ENCODE data around the gene KCTD7.
A peak's percentile ranks its signal among the peaks of the same experiment; 100 is the strongest.
"Not testable (repeated sequence)": the region's sequence is repeated elsewhere in the genome, so short reads cannot be mapped to it uniquely, and the experiment has no call there.

KCTD7 gene

DNA sequence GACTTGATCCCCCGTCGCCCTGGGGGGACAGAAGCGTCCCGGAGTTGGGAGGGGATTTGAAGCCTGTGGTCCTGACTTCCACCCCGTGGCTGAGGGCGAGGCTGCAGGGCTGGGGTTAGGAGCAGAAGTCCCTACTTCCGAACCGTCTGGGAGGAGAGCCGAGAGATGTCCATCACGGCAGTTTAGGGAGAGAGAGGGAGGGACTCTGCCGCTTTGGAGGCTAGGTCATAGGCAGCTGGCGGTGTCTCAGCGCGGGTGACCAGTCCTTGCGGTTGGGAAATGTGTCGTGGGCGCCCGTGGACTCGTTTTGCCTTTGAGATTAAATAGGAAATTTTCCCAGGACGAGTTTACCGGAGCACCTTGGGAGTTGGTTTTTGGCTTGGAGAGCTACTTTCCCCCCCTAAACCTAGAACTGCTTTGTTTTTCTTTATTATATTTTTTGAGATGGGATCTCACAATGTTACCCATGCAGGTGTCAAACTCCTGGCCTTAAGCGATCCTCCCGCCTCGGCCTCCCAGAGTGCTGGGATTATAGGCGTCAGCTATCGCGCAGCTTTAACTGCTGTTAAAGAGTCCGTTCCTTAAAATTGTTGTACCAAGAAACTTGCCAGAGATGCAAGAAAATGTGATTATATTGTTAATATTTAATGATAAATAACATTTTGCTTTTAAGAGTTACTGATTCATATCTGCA lies 26.6 kb downstream of the KCTD7 start:
- DNase-seq: not testable (repeated sequence)

DNA sequence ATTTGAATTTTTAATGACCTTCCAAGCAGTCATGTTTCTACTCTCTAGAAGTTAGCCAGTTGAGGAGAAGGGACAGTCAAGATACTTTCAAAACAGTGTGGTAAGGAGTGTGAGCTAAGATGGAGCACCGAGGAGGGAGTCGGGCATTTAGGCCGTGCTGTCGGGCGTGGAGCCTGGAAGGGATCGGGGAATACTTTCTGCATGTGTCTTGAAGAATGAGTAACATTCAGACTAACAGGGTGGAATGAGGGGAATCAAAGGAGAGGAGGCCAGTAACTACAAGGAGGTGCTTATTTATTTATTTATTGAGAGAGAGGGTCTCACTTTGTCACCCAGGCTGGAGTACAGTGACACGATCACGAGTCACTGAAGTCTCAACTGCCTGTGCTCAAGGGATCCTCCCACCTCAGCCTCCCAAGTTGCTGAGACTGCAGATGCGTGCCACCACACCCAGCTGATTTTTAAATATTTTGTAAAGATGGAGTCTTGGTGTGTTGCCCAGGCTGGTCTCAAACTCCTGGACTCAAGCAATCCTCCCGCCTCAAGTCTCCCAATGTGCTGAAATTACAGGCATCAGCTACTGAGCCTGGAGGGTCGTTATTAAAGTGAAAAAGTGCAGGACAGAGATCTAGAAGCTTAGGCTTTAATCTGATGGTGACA lies 27.3 kb downstream of the KCTD7 start:
- not testable (repeated sequence) for DNase-seq

DNA sequence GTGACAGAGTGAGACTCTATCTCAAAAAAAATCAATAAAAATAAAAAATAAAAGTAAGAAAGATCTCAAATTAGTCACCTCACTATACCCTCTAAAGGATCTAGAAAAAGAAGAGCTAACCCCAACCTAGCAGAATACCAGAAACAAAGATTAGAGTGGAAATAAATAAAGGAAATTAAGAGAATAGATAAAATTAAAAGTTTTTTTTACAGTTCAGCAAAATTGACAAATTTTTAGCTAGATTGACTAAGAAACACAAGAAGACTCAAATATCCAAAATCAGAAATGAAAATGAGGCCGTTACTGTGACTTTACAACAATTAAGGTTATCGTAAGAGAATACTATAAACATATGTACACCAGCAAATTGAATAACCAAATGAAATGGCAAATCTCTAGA lies 29.1 kb downstream of the KCTD7 start:
- no peak for DNase-seq

DNA sequence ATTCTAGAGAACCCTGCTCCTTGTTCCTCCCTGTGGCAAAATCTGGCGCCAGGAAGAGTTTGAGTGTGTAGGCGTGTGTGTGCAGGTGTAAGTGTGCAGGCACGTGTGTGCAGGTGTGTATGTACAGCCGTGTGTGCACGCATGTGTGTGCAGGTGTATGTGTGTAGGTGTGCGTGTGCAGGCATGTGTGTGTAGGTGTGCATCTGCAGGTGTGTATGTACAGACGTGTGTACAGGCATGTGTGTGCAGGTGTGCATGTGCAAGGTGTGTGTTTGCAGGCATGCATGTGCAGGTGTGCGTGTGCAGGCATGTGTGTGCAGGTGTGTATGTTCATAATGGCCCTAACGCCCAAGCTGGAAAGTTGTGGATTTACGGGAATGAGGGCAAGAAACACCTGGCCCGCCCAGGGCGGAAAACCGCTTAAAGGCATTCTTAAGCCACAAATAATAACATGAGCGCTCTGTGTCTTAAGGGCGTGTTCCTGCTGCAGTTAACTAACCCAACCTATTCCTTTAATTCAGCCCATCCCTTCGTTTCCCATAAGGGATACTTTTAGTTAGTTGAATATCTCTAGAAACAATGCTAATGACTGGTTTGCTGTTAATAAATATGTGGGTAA lies 34.1 kb downstream of the KCTD7 start:
- DNase-seq: no peak

DNA sequence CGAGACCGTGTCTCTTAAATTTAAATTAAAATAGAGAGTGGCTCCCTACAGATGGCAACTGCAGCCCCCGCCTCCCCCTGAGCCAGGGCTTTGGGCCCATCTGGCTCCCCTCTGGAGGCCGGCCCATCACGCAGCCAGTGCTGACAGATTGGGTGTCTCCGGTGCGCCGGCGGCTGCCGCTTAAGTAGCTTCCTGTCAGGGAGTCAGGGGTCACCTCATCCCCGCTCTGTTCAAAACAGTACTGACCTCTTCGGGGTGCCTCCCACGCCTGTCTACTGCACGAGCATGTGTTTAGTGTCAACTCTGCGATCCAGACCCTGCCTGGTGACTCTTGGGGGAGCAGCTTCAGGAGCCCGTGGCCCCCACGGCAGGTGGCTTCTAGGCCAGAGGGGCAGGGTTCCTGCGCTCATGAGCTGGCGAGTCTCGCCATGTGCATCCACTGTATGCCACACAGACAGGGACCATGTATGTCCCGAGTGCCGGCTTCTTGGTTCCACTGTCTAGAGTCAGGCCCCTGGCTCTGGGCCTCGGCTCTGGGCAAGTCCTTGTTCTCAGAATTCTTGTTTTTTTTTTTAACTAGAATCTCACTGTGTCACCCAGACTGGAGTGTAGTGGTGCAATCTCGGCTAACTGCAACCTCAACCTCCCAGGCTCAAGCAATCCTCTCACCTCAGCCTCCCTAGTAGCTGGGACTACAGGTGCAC lies 36.1 kb downstream of the KCTD7 start:
- no peak for DNase-seq

DNA sequence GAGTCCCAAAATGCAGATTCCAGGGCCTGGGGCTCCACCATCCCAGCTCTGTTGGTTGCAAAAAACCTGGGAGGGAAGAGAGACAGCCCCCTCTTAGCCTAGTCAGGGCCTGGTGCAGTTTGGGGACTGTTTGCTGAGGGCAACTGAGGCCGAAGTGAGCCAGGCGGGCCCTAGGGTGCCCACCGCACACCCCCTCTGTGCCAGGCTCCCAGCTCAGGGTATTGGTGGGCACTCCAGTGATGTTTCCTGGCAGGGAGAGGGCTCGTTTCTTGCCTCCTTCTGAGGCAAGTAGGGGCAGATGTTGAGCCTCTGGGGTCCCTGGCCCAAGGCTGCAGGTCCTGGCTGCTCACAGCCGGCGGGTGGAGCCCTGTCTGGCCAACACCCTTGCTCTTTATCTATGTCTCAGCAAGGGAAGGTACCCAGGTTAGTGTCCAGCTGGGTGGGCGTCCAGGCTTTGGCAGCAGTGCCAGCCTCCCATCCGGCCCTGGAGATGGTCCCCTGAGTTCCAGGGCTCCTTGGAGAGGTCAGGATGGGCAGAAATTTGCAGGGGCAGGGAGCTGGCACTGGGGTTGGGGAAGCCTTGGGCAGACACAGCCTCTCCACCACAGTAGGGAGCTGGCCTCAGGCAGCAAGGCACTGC lies 37.8 kb downstream of the KCTD7 start:
- no peak for DNase-seq

DNA sequence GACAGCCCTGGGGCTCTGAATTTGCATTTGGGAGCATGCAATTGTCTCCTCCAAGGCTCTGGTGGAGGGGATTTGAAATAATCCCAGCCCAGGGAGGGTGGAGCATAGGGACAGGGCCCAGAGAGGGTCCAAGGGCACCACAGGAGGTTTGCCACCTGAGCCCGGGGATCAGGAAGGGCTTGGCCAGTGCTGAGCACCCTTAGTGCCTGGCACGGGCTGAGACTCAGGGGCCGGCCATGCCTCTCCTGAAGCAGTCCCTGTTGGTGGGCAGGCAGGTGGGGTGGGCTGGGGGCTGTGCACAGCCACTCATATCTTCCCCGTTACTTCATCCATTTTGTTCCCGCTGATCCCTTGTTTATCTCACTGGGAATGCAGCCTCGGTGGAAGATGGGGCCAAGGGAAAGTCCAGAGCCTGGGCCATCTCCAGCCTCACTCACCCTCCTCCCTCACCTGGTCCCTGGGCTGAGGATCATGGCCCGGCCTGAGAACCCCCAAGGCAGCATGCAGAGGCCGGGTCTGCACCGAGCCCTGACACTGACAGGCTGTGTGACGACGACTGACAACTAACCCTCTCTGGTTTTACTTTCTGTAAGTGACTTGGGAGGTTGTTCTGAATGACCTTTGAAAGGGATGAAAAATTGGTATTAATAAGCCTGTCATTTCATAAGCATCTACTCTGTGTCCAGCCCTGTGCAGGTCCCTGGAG lies 38.5 kb downstream of the KCTD7 start:
- DNase-seq: no peak

DNA sequence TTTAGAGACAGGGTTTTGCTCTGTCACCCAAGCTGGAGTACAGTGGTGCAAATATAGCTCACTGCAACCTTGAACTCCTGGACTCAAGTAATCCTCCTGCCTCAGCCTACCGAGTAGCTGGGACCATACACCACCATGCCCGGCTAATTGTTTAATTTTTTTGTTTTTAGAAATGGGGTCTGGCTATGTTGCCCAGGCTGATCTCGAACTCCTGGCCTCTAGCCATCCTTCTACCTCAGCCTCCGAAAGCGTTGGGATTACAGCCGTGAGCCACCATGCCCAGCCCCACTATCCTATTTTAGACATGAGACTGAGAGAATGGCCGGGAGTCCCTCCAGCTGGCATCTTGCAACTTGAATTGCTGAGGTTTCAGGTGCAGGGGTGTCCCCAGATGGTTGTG lies 39.4 kb downstream of the KCTD7 start:
- no peak for DNase-seq

DNA sequence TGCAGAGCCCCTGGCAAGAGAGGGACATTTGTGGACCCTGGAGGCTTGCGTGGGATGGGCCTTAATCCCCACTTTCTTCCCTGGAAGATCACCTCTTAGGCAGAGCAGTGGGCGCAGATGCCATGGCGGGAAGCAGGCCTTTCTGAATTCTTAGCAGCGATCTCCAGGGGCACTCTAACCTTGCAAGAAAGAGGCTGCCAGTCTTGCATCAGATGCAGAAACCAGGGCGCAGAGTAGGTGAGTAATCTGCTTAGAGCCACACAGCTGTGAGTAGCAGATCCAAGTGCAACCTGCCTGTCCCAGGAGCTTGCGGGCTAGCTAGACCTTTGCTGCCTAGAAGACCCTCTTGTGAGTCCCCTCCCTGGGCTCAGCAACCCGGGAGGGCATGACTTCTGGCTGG lies 40.0 kb downstream of the KCTD7 start:
- DNase-seq: no peak

DNA sequence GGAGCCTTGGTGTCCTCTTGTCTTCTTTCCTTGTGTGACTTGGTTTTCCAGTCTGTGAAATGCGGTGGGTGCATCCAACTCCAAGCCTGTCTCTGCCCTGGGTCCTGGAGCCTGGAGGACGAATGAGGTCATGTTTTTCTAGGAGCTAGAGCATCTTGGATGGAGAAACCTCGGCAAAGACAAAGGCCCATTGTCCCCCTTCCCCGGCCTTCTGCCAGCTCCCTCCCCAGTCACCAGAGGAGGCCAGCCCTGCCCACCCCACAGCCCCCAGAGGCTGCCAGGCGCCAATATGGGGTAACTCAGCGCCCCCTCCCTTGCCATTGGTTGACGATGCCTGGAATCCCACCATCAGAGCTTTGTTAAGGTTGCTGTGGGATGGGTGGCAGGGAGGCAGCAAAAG lies 40.4 kb downstream of the KCTD7 start:
- DNase-seq: no peak

DNA sequence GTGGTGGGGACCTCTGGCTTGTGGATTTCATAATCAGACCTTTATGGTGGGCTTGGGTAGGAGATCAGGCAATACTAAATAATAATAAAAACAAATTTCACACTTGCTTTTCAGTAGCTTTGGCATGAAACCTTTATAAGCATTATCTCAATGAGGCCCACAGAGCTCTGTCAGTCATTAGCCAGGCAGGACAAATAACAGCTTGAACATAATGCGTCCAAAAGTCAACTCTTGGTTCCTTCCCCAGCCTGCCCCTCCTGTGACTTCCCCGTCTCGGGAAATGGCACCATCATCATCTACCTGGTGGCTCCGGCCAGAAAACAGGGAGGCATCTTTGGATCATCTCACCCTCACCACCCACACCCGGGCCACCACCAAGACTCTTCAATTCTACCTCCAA lies 40.8 kb downstream of the KCTD7 start:
- DNase-seq: no peak

DNA sequence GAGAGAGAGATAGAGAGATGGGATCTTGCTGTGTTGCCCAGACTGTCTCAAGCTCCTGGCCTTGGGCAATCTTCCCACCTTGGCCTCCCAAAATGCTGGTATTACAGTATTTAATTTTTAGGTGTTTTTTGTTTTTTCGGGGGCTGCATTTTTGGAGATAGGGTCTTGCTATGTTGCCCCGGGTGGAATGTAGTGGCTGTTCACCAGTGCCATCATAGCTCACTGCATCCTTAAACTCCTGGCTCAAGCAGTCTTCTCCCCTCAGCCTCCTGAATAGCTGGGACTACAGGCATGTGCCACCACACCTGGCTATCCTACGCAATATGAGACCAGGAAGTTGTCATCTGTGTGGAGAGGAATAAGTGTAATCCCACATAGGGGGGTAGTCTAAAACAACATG lies 42.4 kb downstream of the KCTD7 start:
- DNase-seq: no peak

DNA sequence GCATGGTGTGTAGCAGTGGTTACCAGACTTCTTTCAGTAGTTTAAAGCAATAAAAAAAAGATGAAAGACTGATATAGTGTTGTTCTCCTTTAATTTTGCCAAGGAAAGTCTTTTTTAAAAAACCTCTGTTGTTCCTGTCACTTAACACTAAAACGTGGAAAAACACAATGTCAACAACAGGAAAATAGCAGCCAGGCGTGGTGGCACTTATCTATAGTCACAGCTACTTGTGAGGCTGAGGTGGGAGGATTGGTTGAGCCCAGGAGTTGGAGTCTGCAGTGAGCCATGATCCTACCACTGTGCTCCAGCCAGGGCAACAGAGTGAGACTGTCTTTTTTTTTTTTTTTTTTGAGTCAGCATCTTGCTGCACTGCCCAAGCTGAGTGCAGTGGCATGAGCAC lies 42.8 kb downstream of the KCTD7 start:
- DNase-seq: not testable (repeated sequence)

DNA sequence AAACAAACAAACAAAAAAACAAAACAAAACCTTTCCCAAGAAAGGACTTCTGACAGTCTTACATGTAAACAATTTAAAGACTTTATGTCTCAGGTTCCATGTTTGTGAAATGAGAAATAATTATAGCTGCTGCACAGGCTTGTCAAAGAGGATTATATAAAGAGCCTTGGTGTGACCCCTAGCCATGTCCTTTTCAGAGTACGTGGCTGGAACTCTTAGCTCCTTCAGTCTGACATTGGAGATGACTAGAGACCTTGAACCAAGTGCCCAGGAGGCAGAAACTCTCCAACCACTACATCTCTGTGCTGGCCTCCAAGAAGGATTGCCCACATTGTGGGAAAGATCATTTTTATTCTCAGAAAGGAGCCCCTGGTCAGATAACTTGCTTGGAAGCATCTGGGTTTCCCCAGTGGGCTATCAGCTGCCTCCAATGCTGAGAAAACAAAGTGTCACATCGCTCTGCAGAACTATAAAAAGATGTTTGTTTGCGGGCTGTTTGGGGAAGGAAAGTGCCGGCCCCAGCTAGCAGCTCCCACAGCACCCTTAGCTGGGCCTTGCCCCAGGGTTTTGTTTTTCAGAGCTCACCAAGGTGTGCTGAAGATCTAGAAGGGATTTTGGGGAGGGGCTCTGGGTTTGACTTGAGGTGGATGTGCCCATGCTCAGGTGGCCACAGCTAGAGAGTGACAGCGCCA lies 43.9 kb downstream of the KCTD7 start:
- DNase-seq: not testable (repeated sequence)

DNA sequence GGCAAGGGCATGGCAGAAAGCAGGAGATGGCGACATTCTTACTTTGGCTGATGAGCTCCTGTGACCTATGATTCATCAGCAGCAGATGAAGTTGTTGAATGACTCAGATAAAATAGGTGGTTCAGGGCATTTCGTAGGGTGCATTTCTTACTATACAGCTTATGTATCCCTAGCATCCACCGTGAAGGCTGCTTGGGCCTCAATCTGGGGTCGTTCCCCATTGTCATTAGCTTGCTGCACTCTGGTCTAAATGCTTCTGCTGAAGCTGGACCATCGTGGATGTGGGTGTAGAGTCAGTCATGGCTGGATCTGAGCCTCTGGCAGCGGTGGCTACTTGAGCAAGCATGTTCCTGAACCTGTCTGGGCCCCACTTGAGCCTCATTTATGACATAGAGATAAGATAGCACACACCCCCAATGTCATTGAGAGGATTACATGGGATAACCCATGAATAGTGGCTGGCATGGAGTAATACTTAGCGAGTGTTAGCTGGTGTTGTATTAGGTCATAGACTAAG lies 44.5 kb downstream of the KCTD7 start:
- not testable (repeated sequence) for DNase-seq

DNA sequence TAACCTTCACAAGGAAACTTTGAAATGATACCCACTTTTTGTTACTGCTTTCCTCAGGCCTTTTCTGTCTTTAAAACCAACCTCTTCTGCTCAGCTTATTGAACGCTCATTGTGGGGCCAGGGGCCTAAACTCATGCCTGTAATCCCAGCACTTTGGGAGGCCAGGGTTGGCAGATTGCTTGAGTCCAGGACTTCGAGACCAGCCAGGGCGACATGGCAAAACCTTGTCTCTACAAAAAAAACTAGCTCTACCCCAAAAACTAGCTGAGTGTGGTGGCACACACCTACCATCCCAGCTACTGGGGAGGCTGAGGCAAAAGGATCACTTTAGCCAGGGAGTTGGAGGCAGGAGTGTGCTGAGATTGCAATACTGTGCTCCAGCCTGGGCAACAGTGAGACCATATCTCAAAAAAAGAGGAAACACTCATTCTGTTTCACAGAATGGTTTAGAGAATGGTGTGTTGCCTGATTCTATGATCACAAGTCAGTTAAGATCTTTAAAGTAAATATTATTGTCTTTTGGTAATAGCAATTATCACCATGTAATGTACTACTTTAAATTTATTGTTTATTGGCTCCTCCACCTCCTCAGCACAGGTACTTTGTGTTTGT lies 51.1 kb downstream of the KCTD7 start:
- no peak for DNase-seq

DNA sequence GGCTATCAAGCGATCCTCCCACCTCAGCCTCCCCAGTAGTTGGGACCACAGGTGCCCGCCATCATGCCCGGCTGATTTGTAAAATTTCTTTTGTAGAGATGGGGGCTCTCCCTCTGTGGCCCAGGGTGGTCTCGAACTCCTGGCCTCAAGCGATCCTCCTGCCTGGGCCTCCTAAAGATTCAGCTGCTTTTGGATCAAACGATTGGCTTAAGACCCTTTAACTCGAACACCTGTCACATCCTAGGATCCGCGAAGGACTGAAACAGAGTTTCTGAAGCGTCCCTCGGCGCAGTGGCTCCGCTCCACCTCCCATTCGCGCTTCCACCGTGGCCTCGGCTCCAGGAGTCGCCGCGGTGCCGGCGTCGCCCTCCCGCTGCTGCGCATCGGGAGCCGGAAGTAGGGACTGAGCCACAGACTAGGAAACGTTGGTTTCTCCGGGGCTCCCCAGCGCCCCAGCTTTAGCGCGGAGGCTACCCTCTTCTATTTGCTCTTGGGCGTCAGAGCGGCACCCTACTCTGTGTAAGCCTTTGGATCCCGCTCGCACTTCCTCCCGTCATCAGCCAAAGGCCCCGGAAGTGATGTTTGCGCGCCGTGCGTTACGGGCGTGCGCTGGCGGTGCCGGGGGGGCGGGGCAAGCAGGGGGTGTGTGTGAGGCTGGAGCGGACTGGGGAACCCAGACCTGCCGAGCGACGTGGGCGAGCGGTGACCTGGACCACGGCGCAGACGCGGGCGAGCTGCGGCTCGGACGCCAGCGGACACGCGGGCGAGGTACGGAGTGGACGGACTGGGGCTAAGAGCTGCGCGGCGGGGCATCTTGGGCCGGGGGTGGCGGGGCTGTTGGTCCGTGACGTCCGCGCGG lies 53.0 kb downstream of the KCTD7 start:
- peak; percentile 93 for DNase-seq

DNA sequence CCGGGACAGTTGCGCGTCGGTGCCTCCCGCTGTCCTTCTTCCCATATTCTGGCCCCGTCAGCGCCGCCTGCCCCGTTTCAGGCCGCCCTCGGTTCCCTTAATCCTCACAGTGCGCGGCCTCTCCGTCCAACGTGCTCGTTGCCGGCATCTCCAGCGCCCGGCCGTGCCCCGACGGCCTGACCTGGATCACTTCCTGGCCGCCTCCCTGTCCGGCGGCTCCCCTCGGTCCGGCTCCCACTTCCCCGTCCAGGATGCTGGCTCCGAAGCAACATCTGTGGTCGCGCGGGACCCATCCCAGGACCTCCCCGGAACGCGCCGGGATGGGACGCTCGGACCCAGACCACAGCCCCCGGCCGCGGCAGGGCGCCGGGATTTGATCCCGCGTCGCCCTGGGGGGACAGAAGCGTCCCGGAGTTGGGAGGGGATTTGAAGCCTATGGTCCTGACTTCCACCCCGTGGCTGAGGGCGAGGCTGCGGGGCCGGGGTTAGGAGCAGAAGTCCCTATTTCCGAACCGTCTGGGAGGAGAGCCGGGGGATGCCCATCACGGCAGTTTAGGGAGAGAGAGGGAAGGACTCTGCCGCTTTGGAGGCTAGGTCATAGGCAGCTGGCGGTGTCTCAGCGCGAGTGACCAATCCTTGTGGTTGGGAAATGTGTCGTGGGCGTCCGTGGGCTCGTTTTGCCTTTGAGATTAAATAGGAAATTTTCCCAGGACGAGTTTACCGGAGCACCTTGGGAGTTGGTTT lies 53.8 kb downstream of the KCTD7 start:
- no peak for DNase-seq

DNA sequence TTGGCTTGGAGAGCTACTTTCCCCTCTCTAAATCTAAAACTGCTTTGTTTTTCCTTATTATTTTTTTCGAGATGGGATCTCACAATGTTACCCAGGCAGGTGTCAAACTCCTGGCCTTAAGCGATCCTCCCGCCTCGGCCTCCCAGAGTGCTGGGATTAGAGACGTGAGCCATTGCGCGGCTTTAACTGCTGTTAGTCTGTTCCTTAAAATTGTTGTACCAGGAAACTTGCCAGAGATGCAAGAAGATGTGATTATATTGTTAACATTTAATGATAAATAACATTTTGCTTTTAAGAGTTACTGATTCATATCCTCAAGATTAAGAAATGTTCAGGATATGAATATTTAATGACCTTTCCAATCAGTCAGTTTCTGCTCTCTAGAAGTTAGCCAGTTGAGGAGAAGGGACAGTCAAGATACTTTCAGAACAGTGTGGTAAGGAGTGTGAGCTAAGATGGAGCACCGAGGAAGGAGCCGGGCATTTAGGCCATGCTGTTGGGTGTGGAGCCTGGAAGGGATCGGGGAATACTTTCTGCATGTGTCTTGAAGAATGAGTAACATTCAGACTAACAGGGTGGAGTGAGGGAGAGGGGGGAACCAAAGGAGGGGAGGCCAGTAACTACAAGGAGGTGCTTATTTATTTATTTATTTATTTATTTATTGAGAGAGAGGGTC lies 54.6 kb downstream of the KCTD7 start:
- not testable (repeated sequence) for DNase-seq
